Erythroblast (primary cell): ENCODE data around the gene FLT3LG.

Experiments
- GATA1 ChIP-seq: IDR thresholded peaks from 2 replicates; pipeline ENCODE4 v1.6.1; 2011; ENCODE audit warnings: low read depth, mild to moderate bottlenecking, control low read depth, low read length, moderate library complexity
- POLR2A ChIP-seq: IDR thresholded peaks from 2 replicates; pipeline ENCODE4 v1.6.1; 2011; ENCODE audit warnings: mild to moderate bottlenecking, low read length

GRCh38 chr19:49488046-49488862 lies 14.2 kb downstream of the FLT3LG start:
- TF ChIP-seq POLR2A (no peak), GATA1 (no peak)
